ENCODE data around the gene MS4A5. TPM values are rescaled to one million over a fixed set of nuclear protein-coding genes. Genes with fewer than 3 reads are reported as not detected.

The MS4A5 gene
- total RNA-seq, 1 experiment from 2014 or later, result not detected

GRCh38 chr11:60454212-60454611 is 24.8 kb downstream of the MS4A5 start (continued):
- TF ChIP-seq, protein P1, sequence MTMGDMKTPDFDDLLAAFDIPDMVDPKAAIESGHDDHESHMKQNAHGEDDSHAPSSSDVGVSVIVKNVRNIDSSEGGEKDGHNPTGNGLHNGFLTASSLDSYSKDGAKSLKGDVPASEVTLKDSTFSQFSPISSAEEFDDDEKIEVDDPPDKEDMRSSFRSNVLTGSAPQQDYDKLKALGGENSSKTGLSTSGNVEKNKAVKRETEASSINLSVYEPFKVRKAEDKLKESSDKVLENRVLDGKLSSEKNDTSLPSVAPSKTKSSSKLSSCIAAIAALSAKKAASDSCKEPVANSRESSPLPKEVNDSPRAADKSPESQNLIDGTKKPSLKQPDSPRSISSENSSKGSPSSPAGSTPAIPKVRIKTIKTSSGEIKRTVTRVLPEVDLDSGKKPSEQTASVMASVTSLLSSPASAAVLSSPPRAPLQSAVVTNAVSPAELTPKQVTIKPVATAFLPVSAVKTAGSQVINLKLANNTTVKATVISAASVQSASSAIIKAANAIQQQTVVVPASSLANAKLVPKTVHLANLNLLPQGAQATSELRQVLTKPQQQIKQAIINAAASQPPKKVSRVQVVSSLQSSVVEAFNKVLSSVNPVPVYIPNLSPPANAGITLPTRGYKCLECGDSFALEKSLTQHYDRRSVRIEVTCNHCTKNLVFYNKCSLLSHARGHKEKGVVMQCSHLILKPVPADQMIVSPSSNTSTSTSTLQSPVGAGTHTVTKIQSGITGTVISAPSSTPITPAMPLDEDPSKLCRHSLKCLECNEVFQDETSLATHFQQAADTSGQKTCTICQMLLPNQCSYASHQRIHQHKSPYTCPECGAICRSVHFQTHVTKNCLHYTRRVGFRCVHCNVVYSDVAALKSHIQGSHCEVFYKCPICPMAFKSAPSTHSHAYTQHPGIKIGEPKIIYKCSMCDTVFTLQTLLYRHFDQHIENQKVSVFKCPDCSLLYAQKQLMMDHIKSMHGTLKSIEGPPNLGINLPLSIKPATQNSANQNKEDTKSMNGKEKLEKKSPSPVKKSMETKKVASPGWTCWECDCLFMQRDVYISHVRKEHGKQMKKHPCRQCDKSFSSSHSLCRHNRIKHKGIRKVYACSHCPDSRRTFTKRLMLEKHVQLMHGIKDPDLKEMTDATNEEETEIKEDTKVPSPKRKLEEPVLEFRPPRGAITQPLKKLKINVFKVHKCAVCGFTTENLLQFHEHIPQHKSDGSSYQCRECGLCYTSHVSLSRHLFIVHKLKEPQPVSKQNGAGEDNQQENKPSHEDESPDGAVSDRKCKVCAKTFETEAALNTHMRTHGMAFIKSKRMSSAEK (CRISPR knock-in tag; IDR thresholded peaks at IDR 0.05; ENCODE audit: borderline replicate concordance), result no peak
- TF ChIP-seq, protein P2, sequence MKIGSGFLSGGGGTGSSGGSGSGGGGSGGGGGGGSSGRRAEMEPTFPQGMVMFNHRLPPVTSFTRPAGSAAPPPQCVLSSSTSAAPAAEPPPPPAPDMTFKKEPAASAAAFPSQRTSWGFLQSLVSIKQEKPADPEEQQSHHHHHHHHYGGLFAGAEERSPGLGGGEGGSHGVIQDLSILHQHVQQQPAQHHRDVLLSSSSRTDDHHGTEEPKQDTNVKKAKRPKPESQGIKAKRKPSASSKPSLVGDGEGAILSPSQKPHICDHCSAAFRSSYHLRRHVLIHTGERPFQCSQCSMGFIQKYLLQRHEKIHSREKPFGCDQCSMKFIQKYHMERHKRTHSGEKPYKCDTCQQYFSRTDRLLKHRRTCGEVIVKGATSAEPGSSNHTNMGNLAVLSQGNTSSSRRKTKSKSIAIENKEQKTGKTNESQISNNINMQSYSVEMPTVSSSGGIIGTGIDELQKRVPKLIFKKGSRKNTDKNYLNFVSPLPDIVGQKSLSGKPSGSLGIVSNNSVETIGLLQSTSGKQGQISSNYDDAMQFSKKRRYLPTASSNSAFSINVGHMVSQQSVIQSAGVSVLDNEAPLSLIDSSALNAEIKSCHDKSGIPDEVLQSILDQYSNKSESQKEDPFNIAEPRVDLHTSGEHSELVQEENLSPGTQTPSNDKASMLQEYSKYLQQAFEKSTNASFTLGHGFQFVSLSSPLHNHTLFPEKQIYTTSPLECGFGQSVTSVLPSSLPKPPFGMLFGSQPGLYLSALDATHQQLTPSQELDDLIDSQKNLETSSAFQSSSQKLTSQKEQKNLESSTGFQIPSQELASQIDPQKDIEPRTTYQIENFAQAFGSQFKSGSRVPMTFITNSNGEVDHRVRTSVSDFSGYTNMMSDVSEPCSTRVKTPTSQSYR (CRISPR knock-in tag; IDR thresholded peaks at IDR 0.05), result no peak
- no peak for TF ChIP-seq TEAD1 (CRISPR knock-in tag; IDR thresholded peaks at IDR 0.05)
- TF ChIP-seq IRF2 (CRISPR knock-in tag; IDR thresholded peaks at IDR 0.05; ENCODE audit: borderline replicate concordance, low read depth), result no peak
- no peak for TF ChIP-seq CREB1 (CRISPR knock-in tag; IDR thresholded peaks at IDR 0.05)
- no peak for TF ChIP-seq RELA (CRISPR knock-in tag; IDR thresholded peaks at IDR 0.05; ENCODE audit: borderline replicate concordance)
- TF ChIP-seq NFYB (CRISPR knock-in tag; conservative IDR thresholded peaks at IDR 0.05; ENCODE audit: low read depth), result no peak
- TF ChIP-seq ZNF232 (CRISPR knock-in tag; IDR thresholded peaks at IDR 0.05), result no peak
- TF ChIP-seq TEAD4 (CRISPR knock-in tag; IDR thresholded peaks at IDR 0.05), result no peak

GRCh38 chr11:60455531-60456042 is 26.2 kb downstream of the MS4A5 start, which contains the start of gene MS4A1:
TSS of gene MS4A1 (plus strand) at chr11:60455847. CDS start at chr11:60462375, 6,528 bp downstream.
- H3K36me3 Mint-ChIP-seq, result peaks cover 4% of the 10 kb centered on the region
- H3K27me3 Mint-ChIP-seq (ENCODE audit: low read depth), result no peaks in the 10 kb centered on the region; the same call in 1 of the 2 replicates
- H3K4me1 Mint-ChIP-seq, result peaks cover 2% of the 10 kb centered on the region; the same call in 1 of the 2 replicates
- H3K4me3 Mint-ChIP-seq, result no peak within 1 kb of the TSS
- ChIA-PET CTCF (no interaction called here), POLR2A (no interaction called here)
- H3K27ac Mint-ChIP-seq, result no peak within 1 kb of the TSS
- no peak for ATAC-seq
- TF ChIP-seq PRRX2 (CRISPR knock-in tag; IDR thresholded peaks at IDR 0.05), result no peak
- no peak for TF ChIP-seq GTF2I (CRISPR knock-in tag; conservative IDR thresholded peaks at IDR 0.05)
- no peak for TF ChIP-seq NR1H2 (CRISPR knock-in tag; IDR thresholded peaks at IDR 0.05)
- TF ChIP-seq STAT6 (CRISPR knock-in tag; conservative IDR thresholded peaks at IDR 0.05; ENCODE audit: low read depth), result no peak
- TF ChIP-seq ZNF232 (CRISPR knock-in tag; IDR thresholded peaks at IDR 0.05), result no peak
- TF ChIP-seq, protein P3, sequence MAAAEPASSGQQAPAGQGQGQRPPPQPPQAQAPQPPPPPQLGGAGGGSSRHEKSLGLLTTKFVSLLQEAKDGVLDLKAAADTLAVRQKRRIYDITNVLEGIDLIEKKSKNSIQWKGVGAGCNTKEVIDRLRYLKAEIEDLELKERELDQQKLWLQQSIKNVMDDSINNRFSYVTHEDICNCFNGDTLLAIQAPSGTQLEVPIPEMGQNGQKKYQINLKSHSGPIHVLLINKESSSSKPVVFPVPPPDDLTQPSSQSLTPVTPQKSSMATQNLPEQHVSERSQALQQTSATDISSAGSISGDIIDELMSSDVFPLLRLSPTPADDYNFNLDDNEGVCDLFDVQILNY (CRISPR knock-in tag; IDR thresholded peaks at IDR 0.05), result no peak
- no peak for TF ChIP-seq NR2C2 (CRISPR knock-in tag; IDR thresholded peaks at IDR 0.05)
- no peak for TF ChIP-seq CBFB (CRISPR knock-in tag; IDR thresholded peaks at IDR 0.05; ENCODE audit: low read depth)
- TF ChIP-seq SP1 (CRISPR knock-in tag; conservative IDR thresholded peaks at IDR 0.05), result no peak
- no peak for TF ChIP-seq NR3C1 (CRISPR knock-in tag; conservative IDR thresholded peaks at IDR 0.05; ENCODE audit: low read depth)
- no peak for TF ChIP-seq SOX15 (CRISPR knock-in tag; IDR thresholded peaks at IDR 0.05)
- no peak for DNase-seq (ENCODE audit: low spot score)
- no peaks in the 10 kb centered on the region for H3K9me3 Mint-ChIP-seq

Data from WTC11 (cell line).